Astrocyte (in vitro differentiated cells and primary cell): ENCODE data around the gene TCF3.

Experiments used
- CTCF ChIP-seq: IDR thresholded peaks from 2 replicates; pipeline ENCODE4 v1.5.1; 2011; ENCODE audit warnings: low read depth, mild to moderate bottlenecking, inconsistent platforms, low read length, moderate library complexity; ENCODE audit not compliant: insufficient read depth
- EZH2 ChIP-seq: IDR thresholded peaks from 2 replicates; pipeline ENCODE4 v1.6.1; 2012; ENCODE audit warnings: mild to moderate bottlenecking, low read length, inconsistent platforms; ENCODE audit not compliant: insufficient read depth

GRCh38 chr19:1579222-1579621 is 73.2 kb downstream of the TCF3 start:
- TF ChIP-seq CTCF (no peak), EZH2 (no peak)
